Panc1 (cell line): Measurements from ENCODE around the gene GRIFIN.

Source experiments
- CTCF ChIP-seq: fragments of 450-650 bp; IDR thresholded peaks from 2 replicates; pipeline ENCODE4 v1.5.1; 2017; ENCODE audit warnings: mild to moderate bottlenecking
- POLR2AphosphoS5 ChIP-seq: IDR thresholded peaks from 2 replicates; pipeline ENCODE4 v1.6.1; 2012; ENCODE audit warnings: mild to moderate bottlenecking, low read depth, low read length, moderate library complexity
- REST ChIP-seq, 2 experiments: IDR thresholded peaks; 2 replicates each; pipeline ENCODE4 v1.6.1; 2011 to 2012; ENCODE audit warnings: low read depth in 2 of 2, control low read depth in 1 of 2, low read length in 1 of 2, mild to moderate bottlenecking in 1 of 2, moderate library complexity in 1 of 2; ENCODE audit not compliant: insufficient read depth in 1 of 2
- SIN3A ChIP-seq: IDR thresholded peaks from 2 replicates; pipeline ENCODE4 v1.6.1; 2012; ENCODE audit warnings: low read depth, mild to moderate bottlenecking, low read length, moderate library complexity, borderline replicate concordance; ENCODE audit not compliant: insufficient read depth

- no peak for TF ChIP-seq SIN3A
- no peak for TF ChIP-seq POLR2AphosphoS5
- no peak for TF ChIP-seq CTCF
- TF ChIP-seq REST (IDR thresholded peaks at IDR 0.05; ENCODE audit: insufficient read depth in 1 of 2, low read depth in 2 of 2, low read length in 1 of 2) = no peak
Measured at GRCh38 chr7:2513702-2514101, 37.5 kb upstream of the GRIFIN start.
